Non-pigmented ciliary epithelial cell (primary cell): ENCODE measurements around the gene HLCS.

Source experiments
- DNase-seq: peaks from one replicate; pipeline ENCODE4 v3.0.0-alpha.2; 2010; ENCODE audit warnings: low read depth

Gene HLCS

DNA sequence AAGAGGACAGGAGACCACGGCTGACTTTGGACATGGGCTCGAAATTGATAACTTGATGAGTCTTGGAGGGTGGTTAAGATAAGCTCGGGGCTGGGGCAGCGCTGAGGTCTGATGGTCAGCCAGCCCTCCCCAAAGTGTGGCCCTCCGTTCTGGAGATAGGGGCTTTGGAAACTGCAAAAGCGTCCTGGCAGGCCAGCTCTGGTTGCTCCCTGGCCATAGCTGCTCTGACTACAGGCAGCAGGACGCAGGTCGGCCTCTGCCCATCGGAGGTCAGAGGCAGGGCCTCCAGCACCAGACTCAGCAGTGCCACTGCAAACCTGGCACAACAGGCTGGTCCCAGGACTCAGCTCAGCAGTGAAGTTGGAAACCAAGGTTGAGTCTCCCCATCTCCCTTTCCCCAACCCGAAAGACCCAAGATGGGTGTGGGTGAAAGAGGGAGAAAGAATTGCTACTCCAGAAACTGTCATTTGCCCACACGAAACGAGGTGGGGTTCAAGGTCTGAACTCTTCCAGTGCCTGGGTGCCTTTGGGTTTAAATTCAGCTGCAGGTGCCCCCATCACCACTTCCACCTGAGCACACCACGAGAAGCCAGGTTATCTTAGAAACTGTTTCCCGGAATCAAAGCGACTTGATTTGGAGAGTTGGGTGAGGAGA, 262.7 kb downstream of the HLCS start:
- no peak for DNase-seq

DNA sequence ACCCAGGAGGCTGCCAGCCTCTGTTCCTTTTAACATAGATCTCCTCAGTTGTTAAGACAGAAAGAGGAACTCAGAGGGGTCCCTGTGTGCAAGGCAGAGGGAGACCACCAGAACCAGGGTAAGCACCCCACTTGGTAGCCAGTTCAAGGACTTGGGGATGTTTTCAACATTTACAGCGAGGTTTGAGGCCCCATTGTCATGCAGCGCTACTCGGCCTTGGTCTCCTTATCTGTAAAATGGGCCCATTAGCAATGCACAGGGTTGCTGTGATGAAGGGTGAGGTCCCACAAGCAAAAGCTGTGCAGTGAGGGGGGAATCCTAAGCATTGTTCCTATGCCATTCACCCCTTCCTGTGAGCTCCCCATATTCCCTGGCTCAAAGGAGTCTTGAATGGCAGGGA, 263.3 kb downstream of the HLCS start:
- no peak for DNase-seq

DNA sequence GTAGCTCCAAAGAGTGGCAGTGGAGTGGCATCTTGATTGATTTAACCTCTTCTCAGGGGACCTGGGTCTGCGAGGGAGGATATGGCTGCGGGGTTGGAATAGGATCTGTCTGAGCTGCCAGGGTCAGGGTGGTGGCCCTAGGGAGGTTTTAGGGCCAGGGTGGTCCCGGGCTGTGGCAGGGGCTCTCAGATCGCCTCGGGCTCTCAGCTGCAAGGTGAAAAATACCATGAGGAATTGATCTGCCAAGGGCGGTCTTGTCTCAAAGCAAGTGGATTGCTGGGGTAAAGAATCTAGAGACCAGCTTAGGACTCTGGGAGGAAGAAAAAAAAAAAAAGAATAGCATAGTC, 263.9 kb downstream of the HLCS start:
- DNase-seq, result no peak

DNA sequence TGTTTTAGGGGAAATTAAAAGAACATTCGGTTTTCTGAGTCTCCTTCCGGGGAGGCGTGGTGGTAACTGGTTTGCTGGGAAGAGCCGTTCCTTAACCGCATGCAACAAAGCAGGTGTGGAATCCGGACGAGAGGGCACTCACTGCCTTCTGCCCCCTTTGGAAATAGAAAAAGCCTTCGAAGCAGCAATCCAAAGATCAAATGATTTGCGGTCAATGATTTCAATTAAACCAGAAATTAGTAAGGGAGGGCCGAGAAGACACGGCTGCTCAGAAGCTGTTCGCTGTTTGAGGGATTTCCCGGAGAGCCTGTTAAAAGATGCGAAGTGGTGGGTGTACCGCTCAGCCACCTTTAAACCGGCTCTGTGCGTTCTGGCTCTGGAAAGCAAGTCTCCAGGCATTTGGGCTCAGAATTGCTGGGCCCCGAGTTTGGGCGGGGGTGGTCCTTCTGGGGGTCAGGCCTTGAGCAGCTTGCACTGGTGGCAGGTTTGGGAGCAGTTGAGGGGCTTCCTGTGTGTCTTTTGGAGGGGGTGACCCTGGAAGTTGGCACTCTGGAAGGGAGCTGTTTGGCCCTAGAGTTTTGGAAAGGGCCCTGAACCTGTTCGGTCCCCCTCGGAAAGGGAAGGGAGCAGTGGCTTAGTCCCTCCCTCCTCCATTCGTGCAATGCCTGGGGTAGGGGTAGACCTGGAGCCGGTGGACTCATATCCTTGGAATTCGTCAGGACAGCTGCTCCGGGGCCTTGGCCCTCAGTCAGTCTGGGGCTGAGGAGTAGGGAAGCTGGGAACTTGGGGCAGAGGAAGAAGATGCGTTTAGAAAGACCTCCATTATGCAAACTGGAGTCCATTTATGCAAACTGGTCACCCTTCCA, 264.5 kb downstream of the HLCS start:
- no peak for DNase-seq

DNA sequence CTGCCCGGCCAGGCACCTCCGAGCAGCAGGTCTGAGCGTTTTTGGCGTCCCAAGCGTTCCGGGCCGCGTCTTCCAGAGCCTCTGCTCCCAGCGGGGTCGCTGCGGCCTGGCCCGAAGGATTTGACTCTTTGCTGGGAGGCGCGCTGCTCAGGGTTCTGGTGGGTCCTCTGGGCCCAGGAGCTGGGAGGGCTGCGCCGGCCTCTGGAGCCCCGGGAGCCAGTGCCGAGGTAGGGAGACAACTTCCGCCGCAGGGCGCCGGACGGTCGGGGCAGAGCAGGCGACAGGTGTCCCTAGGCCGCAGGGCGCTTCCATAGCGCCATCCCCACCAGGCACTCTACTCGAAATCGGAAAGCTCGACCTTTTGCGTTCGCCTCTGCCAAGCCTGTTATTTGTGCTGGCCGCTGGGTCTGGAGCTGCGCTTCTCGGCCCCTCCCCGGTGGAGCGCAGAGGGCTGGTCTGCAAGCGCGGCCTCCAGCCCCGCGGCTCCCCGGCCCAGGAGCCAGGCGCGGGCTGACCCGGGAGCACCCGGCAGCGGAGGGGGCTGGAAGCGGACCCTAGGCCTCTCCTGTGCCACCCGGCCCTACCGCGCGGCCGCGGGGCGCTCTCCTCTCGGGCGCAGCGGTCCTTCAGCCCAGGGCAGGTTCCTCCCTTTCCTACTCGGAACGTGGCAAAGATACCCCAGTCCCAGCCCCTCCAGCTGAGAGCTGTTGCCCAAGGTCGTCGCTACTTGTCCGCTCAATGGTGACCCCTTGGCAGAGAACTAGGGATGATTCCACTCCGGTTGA, 265.3 kb downstream of the HLCS start:
- no peak for DNase-seq
